HUDEP-2 (cell line): ENCODE measurements around the gene ADAM8.

Source experiments
- DNase-seq, 76 experiments: peaks; one replicate each; lab custom pipeline; 2025; ENCODE audit not compliant: unreplicated experiment in 76 of 76; lab: John Stamatoyannopoulos, UW

Gene ADAM8

DNA sequence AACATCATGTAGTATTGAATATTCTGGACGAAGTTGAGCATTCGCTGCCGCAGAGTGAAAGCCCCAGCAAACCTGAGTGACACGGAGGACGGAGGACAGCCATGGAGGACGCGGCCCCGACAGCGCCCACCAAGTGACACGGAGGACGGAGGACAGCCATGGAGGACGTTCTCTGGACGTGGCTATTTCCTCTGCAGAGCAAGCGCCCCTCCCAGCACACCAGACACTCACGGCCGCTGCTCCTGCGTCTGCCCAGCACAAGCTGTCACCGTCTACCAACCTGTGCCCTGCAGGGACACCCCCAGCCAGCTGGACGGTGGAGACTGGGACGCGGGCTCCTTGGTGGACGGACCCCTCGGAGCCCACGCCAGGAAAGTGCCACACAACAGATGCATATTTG, 7.3 kb upstream of the ADAM8 start:
- no peak for DNase-seq

DNA sequence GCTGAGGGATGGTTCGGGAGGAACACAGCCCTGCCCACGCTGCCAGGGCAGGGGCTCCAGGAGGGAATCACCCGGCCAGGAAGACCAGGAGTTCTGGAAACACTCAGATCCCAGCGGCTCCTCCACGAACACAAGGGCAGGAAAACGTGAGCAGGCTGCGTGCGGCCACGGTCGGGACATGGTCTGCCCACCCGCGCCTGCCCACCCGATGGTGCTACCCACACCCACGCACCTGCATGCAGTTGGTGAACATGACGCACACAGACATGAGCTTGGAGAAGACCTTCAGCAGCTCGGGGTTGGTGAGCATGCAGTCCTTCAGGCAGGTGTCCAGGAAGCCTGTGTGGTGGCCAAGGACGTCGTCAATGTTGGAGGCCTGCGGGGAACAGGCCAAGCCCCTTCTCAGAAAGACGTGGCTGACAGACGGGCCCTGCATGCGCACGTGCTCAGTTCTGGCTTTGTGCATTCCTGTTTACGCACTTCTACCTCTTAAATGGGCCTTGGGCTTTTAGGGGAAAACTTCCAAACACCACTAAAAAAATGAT, 6.2 kb upstream of the ADAM8 start:
- no peak for DNase-seq

- no peak for DNase-seq
Observed at GRCh38 chr10:133281628-133282372, 5.1 kb upstream of the ADAM8 start.

GRCh38 chr10:133281084-133281483, 4.4 kb upstream of the ADAM8 start:
- no peak for DNase-seq

GRCh38 chr10:133280391-133281059, 3.9 kb upstream of the ADAM8 start:
- no peak for DNase-seq

DNA sequence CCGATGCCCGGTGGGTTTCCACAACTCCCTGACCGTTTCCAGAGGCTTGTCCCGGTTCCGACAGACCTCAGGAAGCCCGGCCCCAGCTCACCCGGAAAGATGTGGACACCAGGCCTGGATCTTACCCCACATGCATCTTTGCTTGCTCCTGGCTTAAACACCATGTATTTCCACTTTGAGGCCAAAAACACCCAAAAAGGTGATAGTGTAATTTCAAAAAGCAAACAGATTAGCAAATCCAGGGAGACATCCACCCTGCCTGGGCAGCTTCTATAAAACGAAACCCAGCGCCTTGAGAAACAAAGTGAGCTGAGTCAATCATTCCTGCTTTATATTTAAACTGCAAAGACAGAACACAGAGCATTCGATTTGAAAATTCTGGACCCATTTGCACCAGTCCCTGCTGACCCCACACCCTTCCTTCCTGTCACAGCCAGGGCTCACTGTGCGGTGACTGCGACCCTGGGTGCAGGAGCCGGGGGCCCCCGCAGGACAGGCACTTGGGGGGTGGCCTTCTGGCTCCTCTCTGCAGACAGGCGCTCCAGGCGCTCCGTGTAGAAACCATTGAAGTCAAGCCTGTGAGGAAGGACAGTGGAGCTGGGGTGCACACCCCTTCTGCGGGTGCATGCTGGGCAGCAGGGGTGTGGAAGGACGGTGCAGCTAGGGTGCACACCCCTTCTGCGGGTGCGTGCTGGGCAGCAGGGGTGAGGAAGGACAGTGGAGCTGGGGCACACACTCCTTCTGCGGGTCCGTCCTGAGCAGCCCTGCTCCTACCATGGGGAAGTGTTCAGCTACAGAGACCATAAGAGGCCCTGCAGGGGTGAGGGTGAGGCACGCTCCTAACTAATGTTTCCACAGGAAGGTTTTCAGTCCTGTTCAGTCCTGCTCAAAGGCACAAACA, 2.9 kb upstream of the ADAM8 start:
- no peak for DNase-seq

DNA sequence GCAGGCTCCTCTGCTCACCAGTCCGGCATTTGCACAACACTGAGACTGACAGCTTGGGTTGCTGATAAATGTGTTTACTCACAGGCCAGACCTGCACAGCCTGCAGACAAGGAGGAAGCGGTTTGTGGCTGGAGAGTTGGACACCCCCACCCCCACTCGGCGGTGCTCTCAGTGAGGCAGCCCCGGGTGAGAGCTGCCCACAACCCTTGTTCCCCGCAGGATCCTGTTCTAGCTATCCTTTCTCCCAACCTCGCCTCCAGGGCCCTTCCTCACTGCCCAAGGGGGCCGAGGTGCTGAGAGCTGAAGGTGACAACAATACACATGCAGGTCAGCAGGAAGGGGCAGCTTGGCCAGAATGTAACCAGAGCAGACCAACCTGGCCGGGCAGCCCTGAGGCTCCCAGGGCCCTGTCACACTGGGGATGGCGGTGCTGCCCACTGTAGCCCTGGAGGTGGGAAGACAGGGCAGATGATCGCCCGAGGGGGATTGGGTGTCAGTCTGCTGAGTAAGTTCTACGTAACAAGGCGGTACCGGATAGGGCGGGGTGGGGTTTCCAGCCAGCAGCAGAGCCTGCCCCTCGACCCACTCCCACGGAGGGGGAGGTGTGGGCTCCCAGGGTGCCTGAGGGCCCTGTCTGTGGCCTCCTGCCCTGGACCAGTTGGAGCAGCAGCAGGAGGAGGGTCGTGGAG, 2.1 kb upstream of the ADAM8 start:
- peak in 72 of 76 experiments; percentile 19 to 84 (median 61) for DNase-seq

DNA sequence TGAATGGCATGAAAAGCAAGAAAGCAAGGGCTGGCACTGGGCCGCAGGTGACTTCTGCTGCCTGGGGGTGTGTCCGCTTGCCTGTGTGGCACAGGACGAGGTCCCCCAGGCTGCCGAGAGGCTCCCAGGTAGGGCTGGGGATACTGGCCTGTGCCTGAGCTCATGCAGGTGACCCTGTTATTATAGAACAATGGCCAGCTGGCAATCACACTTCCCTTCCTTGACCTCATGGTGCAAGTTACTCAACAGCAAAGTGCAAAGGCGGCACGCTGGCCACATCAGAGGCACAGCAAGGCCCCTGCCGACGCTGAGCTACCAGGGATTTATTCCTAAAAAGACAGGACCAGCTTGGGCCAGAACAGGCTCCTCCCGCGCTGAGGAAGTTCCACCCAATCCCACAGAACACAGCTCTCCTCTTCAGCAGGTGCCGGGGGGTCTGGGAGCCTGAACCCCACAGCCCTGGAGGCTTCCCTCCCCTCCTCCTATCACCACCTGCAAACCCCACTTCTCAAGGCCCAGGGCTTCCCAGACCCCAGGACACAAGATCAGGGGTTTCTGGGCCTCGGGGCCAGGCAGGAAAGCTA, 1.4 kb upstream of the ADAM8 start:
- no peak for DNase-seq

DNA sequence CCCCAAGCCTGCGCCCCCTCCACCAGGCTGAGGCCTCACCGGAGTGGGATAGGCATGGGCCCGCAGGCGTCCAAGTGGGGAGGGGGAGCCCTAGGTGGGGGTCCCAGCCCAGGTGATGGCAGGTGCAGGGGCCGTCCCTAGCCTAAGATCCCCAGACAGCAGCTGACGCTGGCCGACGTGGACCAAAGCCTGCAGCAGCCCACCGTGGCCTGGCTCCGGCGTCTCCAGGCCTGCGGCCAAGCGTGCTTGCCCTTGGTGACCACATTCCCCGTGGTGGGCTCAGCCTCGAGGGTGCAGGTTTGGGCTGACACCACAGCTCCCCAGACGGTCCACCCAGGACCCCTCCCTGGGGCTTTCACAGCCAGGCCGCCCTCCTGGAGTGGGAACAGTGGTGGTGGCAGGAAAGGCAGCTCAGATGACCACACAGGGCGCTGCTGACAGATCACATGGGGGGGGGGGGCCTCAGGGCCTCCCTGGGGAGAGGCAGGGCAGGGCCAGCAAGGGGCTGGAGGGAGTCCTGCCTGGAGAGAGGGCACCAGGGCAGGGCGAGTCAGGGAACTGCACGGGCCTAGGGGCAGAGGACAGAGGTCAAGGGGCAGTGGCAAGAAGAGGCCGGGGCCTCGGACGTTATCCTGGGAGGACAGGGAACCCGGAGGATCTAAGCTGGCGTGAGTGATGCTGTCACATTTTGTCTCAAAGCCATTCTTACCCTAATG, 767 bp upstream of the ADAM8 start:
- DNase-seq, result no peak

DNA sequence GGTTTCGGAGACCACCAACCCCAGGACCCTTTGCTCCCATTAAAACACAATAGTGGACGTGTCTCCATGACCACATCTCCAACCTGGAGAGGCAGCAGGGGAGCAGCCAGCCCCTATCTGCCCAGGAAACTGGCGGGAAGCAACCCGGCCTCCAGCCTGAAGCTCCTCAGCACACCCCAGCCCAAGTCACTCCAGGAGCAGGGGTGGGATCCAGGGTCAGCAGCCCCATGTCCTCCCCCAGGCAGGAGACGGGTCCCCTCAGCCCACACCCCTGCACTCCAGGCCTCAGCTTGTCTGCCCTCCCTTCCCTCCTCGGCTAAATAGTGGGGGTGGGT, 601 bp downstream of the ADAM8 start:
- DNase-seq, result no peak

DNA sequence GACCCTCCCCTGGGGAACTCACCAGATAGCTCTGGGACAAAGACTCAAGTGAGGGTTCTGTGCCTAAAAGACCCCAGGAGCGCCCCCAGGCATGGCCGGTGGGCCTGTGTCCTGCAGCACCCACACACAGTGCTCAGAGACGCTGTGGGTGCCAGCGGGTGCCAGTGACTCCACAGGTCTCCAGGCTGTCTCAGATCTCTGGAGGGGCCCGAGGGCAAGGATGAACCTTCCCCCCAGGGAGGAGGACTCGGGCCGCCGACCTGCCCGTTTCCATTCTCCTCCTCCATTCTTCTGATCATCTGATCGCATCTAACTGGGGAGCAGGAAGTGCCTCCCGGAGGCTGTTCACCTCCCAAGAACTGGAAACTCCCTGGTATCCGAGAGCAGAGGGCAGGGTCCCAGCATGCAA, 980 bp downstream of the ADAM8 start:
- DNase-seq, result peak in 12 of 76 experiments; percentile 6 to 31 (median 17)

- DNase-seq, result peak in 30 of 76 experiments; percentile 4 to 46 (median 24)
Observed at GRCh38 chr10:133274751-133275683, 1.7 kb downstream of the ADAM8 start.

- no peak for DNase-seq
Observed at GRCh38 chr10:133273534-133274143, 3.0 kb downstream of the ADAM8 start.

DNA sequence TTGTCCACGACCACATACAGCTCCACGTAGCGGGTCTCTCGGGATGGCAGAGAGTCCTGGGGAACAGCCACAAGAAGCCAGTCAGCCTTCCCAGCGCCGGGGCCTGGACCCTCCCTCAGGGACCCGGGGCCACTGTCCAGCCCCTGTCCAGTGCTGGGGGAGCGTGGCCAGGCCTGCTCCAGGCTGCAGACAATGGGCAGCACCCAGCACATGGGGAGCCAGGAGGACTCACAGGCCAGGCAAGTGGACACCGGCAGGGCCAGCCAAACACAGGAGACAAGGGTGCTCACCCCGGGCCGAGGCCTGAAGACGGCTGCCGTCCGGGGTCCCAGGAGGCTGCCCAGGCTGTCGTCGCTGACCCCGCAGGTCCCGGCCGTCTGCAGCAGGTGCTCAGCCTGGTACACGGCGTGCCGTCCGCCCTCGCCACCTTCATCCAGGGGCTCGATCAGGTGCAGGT, 3.7 kb downstream of the ADAM8 start:
- no peak for DNase-seq

- no peak for DNase-seq
Observed at GRCh38 chr10:133272301-133272963, 4.2 kb downstream of the ADAM8 start.

GRCh38 chr10:133271521-133272300, 5.0 kb downstream of the ADAM8 start:
- no peak for DNase-seq
